ES-I3 (cell line): Measurements from ENCODE around the gene SH3GL1.

Source experiments
- H3K36me3 ChIP-seq: 2 replicates; pipeline ENCODE4 v1.6.1; 2013; ENCODE audit warnings: mild to moderate bottlenecking, low read length, control low read depth, moderate library complexity; ENCODE audit not compliant: insufficient read depth
- H3K4me1 ChIP-seq: 2 replicates; pipeline ENCODE4 v1.6.1; 2013; ENCODE audit warnings: mild to moderate bottlenecking, control low read depth, low read length; ENCODE audit not compliant: insufficient read depth
- H3K9ac ChIP-seq: 2 replicates; pipeline ENCODE4 v1.6.1; 2013; ENCODE audit warnings: low read depth, mild to moderate bottlenecking, low read length, moderate library complexity
- H3K9me3 ChIP-seq: 2 replicates; pipeline ENCODE4 v1.6.1; 2013; ENCODE audit warnings: mild to moderate bottlenecking, low read length, moderate library complexity; ENCODE audit not compliant: control insufficient read depth, insufficient read depth

The SH3GL1 gene

DNA sequence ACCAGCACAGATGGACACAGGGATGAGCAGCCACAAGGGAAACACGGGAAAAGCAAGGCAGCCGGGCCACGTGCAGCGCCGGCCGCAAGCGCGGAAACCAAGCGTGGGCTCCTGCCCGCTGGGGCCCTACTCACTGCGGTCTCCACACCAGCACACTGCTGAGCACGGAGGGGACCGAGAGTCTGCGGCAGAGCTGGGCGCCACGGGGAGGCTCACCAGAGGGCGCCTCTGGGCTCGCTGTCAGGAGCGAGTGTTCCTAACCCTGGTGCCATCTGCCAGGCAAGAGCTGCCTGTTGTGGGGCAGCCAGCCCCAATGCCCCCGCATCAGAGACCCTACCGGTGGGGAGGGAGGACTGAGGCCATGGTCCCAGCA is 30.5 kb downstream of the SH3GL1 start:
- Histone ChIP-seq H3K9ac (no peak overlapping the region), H3K4me1 (peaks cover 26% of the 10 kb centered on the region), H3K9me3 (no peaks in the 10 kb centered on the region), H3K36me3 (peaks cover 7% of the 10 kb centered on the region; the same call in 1 of the 2 replicates)

DNA sequence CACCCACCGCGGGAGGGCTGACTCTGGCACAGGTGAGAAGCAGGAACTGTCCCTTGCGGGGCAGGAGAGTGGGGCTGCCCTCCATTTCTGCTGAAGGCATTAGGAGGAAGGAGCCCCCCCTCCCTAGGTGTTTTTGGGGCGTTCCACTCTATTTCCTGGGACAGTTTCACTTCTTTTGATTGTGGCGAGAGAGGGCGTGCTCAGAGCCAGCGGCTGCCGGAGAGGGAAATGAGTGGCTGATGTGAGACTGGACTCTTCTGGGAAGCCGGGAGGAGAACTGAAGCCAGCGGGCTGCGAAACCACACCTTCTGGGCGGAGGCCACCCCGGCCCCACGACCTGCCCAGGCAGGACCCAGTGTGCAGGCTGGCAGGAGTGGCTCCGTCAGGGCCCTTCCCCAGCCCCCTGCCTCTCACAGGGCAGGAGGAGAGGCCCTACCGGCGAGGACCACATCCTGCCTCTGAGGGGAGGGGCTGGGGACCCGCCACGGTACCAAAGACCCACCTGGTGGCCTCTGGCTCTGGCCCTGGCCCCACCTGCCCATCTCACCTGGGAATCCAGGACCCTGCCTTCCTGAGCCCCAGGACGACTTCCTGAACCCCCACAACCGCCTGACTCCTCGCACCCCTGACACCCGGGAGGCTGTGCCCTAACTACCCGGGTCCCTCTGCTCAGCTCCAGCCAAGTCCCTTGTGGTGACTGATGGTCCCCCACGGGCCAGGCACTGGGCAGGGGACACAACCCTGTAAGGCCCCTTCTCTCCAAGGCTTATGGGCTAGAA is 31.0 kb downstream of the SH3GL1 start:
- H3K9ac ChIP-seq = no peak overlapping the region

DNA sequence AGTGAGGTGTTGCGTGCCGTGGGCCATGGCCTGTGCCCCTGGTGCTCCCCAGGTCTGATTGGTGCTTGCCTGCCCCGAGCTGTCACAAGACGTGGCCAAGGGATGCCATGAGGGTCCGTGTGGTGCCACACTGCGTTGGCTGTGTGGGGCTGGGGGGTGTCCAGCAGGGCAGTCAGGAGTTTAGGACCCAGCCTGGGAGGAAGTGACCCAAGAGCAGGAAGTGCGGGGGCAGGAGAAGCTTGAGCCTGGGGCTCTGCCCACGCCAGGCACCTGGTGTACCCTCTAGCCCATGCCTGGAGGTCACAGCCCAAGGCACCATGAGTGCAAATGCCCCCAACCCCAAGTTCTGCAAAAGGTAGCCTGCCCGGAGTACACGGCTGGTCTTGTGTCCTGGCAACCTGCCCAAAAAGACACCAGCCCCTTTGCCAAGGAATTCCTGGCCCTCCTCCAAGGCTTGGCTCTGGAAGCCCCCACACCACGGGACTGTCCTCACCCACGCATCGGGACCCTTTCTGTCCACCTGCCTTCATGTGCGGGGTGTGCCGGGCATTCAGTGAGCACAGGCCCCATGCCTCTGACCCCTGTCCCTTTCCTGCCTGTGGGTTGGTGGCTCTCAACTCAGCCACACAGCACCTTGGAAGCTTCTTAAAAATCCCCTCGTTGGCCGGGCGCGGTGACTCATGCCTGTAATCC is 32.1 kb downstream of the SH3GL1 start:
- H3K4me1 ChIP-seq = peaks cover 15% of the 10 kb centered on the region; the same call in 1 of the 2 replicates
- H3K9me3 ChIP-seq = no peaks in the 10 kb centered on the region
- peaks cover 7% of the 10 kb centered on the region; the same call in 1 of the 2 replicates for H3K36me3 ChIP-seq
- H3K9ac ChIP-seq = no peak overlapping the region

More for the DNA sequence above, 31.0 kb downstream of the SH3GL1 start:
- Histone ChIP-seq H3K36me3 (peaks cover 7% of the 10 kb centered on the region; the same call in 1 of the 2 replicates), H3K4me1 (peaks cover 21% of the 10 kb centered on the region), H3K9me3 (no peaks in the 10 kb centered on the region)

DNA sequence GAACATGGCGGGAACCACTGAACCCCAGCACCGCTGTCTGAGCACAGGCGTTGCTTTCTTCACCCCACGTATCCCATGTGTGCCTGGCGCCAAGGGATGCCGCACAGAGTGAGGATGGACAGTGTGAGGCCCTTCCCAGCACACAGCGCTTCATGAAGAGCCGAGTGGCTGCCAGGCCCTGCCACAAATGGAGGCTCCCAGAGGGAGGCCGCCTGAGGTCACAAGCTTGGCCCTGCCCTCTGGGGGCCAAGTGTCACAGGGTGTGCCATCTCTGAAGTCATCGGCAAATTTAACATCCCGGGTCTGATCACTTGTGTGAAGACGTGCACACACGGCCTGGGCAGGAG is 32.6 kb downstream of the SH3GL1 start:
- Histone ChIP-seq H3K9ac (no peak overlapping the region), H3K9me3 (no peaks in the 10 kb centered on the region), H3K4me1 (peaks cover 15% of the 10 kb centered on the region; the same call in 1 of the 2 replicates), H3K36me3 (peaks cover 7% of the 10 kb centered on the region; the same call in 1 of the 2 replicates)

DNA sequence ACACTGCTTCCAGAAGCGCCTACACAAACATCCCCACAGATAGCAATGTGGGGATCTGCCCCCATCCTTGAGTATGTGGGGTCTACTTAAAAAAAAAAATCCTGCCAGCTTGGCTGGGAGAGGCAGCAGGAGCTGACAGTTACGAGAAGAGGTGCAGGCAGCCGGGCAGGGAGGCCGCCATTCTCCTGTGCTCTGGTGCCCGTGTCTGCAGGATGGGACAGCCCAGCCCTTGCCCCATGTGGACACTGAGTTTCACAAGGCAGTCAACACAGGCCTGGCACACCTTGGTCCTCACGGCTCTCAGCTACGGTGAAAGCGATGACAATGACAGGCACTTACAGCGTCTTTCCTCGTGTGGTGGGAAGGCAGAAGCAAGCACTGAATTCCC is 33.0 kb downstream of the SH3GL1 start:
- H3K9ac ChIP-seq = no peak overlapping the region; the same call in 1 of the 2 replicates
- H3K36me3 ChIP-seq = peaks cover 7% of the 10 kb centered on the region; the same call in 1 of the 2 replicates
- H3K9me3 ChIP-seq = no peaks in the 10 kb centered on the region
- peaks cover 15% of the 10 kb centered on the region; the same call in 1 of the 2 replicates for H3K4me1 ChIP-seq

DNA sequence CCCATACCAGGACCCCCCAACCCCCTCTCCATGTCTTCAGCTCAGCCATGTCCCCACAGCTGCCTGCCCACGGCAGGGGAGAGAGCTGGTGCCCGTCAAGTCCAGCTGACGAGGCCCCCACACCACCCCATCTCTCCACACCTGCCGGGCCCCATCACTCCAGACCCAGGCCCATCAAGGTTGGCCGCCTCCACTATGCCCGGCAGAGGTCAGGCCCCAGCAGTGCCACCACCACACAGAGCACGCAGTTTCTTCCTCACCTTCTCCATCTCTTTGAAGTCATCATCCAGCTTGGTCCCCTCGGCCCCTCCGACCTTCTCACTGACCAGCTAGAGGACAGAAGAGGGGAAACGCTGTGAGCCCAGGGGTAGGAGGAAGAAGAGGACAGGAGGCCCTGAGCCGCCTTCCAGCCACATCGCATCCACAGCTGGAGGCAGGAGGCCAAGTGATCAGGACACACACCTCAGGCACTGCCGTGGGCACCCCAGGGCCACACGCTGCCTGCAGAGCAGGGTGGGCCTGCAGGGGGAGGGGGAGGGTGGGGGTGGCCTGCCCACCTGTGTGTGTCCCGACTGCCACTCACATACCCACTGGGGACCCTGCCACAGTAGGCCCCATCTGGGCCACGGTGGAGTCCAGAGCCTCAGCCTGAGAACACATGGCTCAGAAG is 33.5 kb downstream of the SH3GL1 start:
- H3K4me1 ChIP-seq = peaks cover 15% of the 10 kb centered on the region; the same call in 1 of the 2 replicates
- H3K36me3 ChIP-seq = peaks cover 7% of the 10 kb centered on the region; the same call in 1 of the 2 replicates

DNA sequence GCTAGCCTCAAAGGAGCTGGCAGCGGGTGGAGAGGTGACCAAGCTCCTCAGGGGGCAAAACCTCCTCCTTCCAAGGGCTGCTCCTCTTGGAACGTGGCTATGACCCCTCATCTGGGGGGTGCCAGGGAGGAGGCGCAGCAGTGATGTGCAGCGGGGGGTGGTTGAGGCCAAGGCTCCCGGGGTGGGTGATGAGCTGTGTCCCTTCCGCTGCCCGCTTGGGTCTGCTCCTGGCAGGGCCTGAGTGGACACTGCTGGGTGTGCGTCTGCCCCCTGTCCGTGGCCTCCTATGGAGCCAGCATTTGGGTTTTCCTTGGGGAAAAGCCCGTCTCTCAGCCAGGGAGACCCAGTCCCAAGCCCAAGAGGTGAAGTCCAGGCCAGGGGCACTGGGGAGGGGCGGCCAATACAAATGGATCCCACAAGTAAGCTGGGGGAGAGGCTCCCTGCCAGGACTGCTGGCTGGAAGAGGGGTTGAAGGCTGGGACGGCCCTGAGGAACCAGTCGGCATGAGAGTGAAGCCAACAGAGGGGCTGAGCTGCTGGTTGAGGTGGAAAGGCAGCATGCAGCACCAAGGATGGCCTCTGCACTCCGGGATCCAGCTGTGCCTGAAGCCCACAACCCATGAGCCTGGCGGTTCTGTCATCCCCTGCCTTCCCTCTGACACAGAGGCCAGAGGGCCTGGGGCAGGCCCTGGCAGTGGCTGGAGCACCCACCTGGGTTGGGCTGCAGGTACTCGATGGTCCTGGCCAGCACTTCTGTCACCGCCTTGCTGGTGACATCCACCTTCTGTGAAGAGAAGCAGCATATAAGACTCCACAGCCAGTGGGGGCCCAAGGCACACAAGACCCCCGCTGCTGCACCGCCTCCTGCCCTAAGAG is 34.3 kb downstream of the SH3GL1 start:
- Histone ChIP-seq H3K36me3 (peaks cover 7% of the 10 kb centered on the region; the same call in 1 of the 2 replicates), H3K9ac (no peak overlapping the region), H3K4me1 (peaks cover 15% of the 10 kb centered on the region; the same call in 1 of the 2 replicates), H3K9me3 (no peaks in the 10 kb centered on the region)

More for the DNA sequence above, 33.5 kb downstream of the SH3GL1 start:
- Histone ChIP-seq H3K9ac (no peak overlapping the region), H3K9me3 (no peaks in the 10 kb centered on the region)

DNA sequence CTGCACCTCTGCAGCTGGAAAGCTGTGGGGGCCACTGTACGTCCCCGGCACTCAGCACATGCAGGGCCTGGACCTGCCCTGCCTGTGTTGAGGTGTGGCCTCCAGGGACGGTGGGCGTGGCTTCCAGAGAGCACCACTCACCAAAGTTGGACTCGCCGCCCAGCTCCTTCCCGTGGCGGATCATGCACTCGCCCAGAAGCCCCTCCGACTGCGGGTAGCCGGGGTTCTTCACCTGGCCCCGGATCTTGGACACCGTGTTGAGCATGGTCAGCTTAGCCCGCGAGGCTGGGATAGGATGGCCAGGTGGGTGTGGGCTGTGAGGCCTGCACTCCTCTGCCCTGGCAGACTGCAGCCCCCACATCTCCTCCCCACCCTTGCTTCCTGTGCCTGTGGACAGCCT is 35.0 kb downstream of the SH3GL1 start:
- Histone ChIP-seq H3K4me1 (peaks cover 15% of the 10 kb centered on the region; the same call in 1 of the 2 replicates), H3K36me3 (peaks cover 7% of the 10 kb centered on the region; the same call in 1 of the 2 replicates), H3K9me3 (no peaks in the 10 kb centered on the region), H3K9ac (no peak overlapping the region)

DNA sequence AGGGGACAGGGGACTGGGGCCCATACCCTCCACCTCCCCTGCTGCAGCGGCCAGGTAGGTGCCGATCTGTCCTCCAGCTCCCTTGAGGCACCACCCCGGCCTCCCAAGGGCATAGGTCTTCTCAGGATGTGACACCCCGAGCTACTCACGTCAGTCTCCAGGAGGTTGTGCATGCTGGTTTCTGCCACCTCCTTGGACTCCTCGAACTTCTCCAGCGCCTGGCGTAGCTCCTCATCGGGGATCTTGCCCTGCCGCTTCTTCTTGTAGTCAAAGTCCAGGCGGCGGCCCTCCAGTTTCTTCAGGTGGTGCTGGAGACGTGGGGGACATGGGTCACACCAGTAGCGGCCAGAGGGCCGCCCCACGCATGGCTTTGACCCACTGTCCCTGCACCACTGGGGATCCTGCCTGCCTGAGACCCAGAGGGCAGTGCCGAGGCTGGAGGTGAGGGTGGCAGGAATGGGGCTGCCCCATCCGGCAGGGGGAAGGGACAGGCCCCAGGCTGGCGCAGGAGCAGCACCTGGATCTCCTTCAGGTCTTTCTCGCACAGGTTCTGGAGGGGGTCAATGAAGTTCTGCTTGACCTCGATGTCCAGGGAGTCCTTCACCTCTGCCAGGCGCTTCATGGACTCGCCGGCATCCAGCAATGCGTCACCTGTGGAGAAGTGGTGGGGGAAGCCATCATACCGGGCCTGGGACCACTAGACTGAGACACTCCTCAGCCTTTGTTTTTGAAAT is 36.6 kb downstream of the SH3GL1 start:
- Histone ChIP-seq H3K9ac (no peak overlapping the region), H3K36me3 (peaks cover 7% of the 10 kb centered on the region; the same call in 1 of the 2 replicates), H3K4me1 (peaks cover 6% of the 10 kb centered on the region; the same call in 1 of the 2 replicates), H3K9me3 (no peaks in the 10 kb centered on the region)

DNA sequence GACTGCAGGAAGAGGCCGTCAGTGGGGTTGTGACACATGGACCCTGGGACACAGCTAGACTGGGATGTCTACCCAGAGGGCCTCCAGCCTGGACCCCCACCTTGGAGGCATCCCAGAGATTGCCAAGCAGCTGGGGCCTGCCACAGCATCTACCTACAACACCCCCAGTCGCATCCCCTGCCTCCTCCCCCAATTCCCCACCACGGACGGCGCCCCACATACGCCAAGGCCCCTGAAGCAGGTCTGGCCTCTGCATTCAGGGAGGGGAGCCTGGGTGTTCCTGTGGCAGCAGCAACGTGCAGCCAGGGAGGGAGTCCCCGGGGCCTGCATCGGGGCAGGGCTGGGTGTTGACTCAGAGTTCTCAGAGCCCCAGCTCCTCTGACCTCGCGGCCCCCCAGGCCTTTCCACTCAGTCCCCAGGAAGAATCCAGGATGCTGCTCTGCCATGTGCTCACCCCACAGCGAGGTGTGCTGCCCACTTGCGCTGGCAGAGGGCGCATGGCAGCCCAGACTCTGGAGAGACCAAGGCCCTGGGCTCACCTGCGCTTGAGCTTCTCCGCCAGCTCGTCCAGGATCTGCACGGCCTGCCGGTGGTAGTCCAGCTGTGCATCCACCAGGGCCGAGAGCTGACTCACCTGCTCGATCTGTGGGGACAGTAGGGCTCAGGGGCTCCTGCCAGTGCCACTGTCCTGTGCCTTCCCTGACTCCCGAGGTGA is 37.4 kb downstream of the SH3GL1 start:
- peaks cover under 1% of the 10 kb centered on the region; the same call in 1 of the 2 replicates for H3K4me1 ChIP-seq
- peaks cover 7% of the 10 kb centered on the region; the same call in 1 of the 2 replicates for H3K36me3 ChIP-seq
- H3K9me3 ChIP-seq = no peaks in the 10 kb centered on the region

DNA sequence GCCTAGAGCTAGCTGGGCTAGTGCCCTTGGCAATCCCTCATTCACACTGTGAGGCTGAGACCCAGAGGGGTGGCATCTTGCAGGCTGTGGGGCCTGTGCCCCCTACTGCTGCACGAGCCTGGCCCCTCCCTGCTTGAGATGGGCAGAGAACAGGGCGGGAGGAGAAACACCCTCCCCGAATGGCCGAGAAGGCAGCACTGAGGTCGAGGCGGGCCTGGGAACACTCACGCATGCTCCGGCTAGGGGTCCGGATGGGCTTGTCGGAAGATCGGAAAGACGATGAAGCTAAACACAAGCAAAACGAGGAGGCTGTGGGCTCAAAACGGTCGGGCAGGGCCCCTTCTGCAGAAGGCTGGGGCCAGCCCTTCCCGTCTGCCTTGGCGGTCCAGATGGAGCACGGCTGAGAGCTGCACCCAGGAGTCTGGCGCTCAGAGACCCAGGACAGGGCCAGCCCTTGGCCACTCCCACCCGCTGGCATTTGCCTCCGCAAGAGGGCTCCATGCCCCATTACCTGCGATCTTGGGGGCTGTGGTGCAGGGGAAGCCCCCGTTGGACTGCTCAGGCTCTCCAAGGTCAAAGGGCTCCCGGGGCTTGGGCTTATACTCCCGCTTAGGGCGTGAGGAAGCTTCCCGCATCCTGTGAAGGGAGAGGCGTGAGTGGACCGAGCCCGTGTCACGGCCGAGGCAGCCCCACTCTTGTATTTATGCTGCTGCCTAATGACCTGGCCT is 38.1 kb downstream of the SH3GL1 start:
- Histone ChIP-seq H3K9me3 (no peaks in the 10 kb centered on the region), H3K4me1 (no peaks in the 10 kb centered on the region; the same call in 1 of the 2 replicates), H3K9ac (no peak overlapping the region), H3K36me3 (peaks cover 7% of the 10 kb centered on the region; the same call in 1 of the 2 replicates)

More for the DNA sequence above, 37.4 kb downstream of the SH3GL1 start:
- no peak overlapping the region for H3K9ac ChIP-seq
